NK-92 (cell line): Measurements from ENCODE around the gene CMTM5.
"Not testable (repeated sequence)": the region's sequence is repeated elsewhere in the genome, so short reads cannot be mapped to it uniquely, and the experiment has no call there.

Experiments used
- DNase-seq: peaks from one replicate; lab custom pipeline; 2025; ENCODE audit not compliant: unreplicated experiment; lab: John Stamatoyannopoulos, UW

The CMTM5 gene

DNA sequence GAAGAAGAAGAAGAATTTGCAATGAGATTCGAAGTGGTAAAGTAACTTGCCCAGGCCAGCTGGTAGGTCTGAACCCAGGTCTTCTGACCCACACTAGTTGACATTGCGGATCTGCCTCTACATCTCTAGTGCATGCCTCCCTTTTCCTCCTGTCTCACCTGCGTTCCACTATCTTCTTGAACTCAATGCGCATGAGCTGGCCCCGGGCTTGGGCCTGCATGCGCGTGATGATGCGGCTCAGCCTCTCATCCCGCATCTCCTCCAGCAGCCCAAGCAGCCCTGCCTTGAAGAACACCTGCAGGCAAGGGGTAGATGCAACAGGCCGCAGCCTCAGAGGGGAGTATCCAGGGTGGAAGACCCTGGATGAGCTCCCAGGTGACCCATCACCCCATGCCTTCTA, 19.3 kb downstream of the CMTM5 start:
- DNase-seq = no peak

DNA sequence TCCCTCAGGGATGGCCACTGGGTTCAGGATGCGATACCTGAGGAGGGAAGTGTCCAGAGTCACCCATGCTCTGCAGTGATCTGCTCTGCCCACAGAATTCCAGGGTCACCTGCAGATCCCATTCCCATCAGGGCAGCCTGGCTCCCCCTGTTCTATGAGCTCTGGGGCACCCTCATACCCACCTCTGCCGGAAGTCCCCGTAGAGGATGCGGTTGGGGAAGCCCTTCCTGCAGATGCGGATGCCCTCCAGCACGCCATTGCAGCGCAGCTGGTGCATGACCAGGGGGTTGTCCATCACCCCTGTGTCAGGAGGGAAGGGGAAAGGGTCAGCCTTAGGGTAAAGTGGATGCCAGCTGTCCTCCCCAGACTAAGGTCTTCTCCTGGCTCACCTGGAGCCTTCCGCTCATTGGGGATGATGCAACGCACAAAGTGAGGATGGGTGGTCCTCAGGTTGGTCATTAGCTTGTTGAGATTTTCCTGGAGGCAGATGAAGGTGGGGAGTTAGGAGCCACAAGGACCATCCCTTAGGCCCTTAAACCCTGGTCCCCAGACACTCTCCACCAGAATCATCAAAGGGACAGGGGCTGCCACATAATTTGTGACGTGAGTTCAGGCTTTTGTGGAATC, 20.0 kb downstream of the CMTM5 start:
- no peak for DNase-seq

DNA sequence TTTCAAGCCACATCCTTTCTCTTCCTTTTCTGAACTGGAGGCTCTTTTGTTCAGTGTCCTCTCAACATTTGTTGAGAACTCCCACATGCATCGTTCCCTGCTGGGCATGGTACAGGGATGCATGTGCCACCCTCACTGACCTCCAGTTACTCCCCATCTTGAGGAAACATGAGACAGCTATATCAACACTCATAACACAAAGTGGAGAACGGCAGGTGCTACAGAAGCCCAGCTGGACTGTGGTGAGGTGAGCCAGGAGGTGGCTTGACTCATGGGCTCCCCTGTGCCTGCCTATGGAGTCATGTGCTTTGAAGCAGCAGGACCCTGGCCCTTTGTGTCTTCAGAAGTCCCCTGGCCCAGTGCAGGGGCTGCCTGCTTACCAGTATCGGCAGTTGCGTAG, 21.5 kb downstream of the CMTM5 start:
- no peak for DNase-seq

DNA sequence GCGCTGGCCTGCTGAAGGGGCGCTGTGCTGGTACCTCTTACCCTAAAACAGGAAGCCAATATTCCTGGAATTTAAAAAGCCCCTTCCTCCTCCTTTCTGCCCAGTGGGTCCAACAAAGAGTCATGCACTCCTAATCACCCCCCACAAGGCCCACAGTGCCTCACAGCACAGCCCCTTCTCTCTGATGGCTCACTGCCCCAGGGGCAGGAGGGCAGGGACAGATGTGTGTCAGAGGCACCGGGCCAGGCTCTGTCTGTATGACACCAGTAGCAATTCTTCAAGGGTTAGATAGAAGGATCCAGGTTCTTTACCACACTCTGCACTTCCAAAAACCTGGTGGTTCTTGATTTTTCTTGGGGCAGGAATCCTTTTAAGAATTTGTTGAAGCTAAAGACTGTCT, 22.3 kb downstream of the CMTM5 start:
- no peak for DNase-seq

DNA sequence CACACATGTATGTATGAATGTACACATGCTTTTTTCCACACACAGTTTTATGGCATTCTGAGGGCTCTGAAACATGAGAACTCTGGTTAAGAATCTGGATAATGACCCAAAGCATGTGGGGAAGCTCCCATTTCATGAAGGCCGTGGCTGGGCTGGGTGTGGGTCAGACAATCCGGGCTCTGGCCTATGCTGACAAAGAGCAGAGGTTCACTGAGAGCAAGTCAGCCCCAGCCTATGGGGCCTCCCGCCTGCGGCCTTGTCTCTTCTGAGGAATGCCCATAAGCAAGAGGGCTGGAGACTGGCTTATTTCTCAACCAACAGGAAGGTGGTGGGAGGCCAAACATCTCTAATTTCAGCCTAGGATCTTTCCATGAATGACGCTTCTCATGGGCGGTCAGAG, 22.7 kb downstream of the CMTM5 start:
- DNase-seq = no peak

DNA sequence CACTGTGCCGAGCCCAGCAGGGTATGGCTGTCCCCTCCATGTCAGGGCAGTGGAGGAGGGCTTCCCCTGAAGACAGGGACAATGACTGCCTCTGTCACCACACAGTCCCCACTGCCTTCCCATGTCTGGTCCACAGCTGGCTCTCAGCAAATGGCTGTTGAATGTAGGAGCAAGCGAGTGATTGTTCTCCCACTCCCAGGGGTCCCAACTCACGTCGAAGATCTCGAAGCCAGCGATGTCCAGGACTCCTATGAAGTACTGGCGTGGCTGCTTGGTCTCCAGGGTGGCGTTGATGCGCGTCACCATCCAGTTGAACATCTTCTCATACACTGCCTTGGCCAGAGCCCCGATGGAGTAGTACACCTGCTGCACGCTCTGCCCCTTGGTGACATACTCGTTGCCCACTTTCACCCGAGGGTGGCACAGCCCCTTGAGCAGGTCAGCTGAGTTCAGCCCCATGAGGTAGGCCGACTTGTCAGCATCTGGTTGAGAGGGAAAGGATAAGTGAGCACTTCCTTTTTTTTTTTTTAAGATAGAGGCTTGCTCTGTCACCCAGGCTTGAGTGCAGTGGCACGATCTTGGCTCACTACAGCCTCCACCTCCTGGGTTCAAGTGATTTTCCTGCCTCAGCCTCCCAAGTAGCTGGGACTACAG, 23.8 kb downstream of the CMTM5 start:
- not testable (repeated sequence) for DNase-seq

DNA sequence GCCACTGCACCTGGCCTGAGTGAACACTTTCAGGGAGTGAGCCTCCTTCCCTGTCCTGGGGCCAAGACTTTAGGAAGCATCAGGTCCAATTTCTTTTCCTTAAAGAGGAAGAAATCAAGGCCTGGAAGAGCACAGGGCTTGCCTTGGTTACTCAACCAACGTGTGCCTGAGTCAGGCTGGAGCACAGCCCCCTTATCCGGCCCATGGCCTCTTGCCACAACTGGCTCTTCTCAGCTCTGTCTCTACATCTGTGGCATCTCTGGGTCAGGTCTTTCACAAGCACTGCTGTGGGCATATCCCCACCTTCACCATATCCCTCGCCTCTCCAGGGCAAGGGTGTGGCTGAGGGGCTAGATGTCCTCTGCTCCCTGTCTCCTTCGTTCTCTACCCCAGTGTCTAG, 24.4 kb downstream of the CMTM5 start:
- DNase-seq = no peak

DNA sequence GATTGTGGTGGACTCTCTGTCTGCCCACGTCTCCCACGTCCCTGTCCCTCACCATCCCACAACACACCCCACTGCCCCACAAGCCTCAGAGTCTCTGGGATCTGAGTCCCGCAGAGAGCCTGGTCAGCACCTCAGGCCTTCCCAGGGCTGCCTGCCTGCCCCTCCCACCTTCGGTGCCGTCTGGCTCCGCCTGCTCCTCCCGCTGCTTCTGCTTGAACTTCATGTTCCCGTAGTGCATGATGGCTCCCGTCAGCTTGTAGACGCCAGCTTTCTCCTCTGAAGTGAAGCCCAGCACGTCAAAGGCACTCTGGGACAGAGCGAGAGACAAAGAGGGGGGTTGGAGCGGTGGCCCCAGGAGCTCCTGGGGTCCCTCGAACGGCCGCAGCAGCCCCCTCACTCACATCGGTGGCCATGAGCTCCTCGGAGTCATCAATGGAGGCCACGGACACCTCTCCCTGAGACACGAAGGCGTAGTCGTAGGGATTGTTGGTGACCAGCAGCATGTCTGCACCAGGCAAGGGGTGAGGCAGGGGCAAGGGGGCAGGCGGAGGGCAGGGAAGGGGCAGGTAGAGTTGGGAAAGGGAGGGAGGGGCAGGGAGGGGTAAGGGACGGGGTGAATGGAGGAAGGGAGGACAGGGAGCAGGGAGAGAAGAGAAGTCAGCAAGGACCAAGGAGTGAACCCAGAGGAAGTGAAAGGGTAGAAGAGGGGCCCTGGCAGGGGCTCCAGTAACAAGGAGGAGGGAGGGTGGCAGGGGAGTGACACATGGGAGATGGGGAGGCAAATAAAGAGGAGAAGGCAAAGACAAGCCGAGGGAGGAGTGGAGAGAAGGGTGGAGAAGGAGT, 25.7 kb downstream of the CMTM5 start:
- no peak for DNase-seq

DNA sequence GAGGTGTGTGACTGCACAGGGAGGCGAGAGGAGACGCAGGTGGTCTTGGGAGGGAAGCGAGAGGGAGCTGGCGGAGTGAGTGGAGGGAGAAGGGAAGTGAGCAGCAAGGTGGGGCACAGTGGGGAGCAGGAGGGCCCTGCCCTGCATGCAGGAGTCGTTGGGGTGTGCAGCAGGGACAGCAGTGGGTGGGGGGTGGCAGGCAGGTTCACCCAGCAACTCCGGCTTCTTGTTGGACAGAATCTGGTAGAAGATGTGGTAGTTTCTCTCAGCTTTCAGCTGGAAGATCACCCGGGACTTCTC, 26.2 kb downstream of the CMTM5 start:
- no peak for DNase-seq

DNA sequence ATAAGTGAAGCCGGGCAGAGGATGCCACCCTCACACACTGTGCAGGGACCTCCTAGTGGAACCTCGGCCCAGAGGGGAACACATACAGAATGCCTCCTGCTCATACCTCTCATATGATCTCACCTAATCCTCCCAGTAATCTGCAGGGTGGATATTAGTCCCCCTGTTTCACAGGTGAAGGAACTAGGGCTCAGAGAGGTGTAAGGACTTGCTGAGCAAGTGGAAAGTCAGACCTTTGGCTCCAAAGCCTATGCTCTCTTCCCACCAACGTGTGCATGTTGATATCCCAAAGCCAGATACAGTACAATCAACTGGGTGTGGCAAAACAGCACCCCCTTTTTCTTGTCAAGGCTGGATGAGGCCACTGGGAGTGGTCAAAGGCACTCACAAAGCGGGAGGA, 27.1 kb downstream of the CMTM5 start:
- DNase-seq = no peak

DNA sequence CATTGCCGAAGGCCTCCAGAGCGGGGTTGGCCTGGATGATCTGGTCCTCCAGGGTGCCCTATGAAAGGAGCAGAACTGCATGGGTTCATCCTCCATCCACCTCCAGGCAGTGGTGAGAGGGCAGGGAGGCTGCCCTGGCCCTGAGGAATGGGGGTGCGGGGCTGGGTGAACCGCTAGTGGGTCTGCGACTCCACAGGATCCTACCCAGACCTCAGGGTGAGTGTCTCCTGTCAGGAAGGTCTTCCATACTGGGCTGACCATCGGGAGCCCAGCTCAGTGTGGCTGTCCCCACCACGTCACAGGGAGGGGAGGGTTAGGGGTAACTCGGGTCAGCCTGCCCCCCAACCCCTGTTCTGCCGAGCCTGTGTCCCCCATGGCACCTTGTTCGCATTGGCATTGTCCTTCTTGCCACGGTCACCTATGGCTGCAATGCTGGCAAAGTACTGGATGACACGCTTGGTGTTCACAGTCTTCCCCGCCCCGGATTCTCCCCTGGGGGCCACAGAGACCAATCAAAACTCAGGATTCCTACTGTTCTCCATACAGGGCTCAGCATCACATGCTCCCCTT, 27.6 kb downstream of the CMTM5 start:
- no peak for DNase-seq

DNA sequence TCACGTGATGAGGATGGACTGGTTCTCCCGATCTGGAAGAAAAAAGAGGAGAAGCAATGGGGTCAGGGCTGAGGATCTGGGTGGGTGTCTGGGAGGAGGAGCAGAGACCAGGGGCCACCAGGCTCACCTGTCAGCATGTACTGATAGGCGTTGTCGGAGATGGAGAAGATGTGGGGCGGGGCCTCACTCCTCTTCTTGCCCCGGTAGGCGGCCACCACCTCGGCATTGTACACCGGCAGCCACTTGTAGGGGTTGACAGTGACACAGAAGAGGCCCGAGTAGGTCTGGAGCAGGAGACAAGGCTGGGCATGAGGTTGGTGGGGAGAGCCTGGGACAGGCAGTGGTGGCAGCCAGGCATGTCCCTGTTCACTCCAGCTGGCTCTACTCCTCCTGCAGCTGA, 28.2 kb downstream of the CMTM5 start:
- DNase-seq = no peak

DNA sequence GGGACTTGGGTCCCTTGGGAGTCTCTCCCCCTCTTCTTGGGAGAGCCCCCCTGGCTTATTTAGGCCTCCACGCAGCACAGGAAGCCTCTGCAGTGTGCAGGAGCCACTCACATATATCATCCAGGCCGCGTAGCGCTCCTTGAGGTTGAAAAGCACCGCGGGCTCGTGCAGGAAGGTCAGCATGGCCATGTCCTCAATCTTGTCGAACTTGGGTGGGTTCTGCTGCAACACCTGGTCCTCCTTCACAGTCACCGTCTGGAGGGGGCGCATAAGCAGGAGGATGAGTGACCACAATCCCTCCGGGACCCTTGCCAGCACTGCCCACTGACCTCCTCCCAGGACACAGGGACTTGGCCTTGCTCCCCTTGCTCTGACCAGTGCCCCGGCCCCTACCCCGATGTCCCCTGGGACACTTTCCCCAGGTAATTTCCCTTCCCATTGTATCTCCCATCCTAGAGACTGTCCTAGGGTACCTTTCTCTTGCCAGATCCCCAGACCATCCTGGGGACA, 28.7 kb downstream of the CMTM5 start:
- DNase-seq = no peak

DNA sequence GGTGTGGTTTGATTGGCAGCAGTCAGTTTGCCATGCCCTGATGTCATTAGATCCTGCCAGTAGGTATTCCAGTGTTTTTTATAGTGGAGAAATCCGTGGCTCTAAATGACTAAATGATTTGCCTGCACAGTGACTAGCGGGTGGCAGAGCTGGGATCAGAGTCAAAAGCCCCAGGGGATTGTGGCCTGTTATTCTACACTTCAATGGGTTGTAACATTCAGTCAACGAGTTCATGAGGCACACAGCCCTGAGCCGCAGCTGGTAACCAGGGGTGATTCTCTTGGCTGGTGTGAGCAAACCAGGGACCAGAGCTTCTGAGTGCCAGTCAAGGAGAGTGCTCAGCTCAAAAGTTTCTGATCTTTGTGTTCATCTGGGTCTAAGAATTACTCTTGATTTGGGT, 29.4 kb downstream of the CMTM5 start:
- DNase-seq = no peak

DNA sequence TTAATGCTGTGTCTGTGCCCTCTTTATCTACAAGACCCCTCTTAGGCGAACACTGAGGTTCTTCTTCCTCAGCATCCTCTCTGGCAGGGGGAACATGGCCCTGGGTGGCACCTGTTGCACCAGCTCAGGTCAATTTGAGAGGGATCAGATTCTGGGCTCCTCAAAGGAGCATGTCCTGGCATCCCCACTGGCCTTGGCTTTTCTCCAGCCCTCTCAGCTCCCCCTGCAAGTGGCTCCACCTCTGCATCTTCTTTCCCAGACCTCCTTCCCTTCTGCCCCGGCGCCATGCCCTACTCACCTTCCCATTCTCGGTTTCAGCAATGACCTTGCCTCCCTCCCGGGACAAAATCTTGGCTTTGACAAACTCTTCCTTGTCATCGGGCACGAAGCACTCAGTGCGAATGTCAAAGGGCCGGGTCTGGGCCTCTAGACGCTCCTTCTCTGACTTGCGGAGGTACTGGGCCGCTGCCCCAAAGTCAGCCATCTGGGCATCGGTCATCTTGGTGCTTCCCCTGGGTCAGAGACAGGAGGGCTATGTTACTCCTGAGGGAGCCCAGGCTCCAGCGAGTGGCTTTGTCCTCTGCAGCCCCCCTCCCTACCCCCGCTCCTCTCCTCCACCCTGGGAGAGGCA, 30.0 kb downstream of the CMTM5 start:
- DNase-seq = no peak

DNA sequence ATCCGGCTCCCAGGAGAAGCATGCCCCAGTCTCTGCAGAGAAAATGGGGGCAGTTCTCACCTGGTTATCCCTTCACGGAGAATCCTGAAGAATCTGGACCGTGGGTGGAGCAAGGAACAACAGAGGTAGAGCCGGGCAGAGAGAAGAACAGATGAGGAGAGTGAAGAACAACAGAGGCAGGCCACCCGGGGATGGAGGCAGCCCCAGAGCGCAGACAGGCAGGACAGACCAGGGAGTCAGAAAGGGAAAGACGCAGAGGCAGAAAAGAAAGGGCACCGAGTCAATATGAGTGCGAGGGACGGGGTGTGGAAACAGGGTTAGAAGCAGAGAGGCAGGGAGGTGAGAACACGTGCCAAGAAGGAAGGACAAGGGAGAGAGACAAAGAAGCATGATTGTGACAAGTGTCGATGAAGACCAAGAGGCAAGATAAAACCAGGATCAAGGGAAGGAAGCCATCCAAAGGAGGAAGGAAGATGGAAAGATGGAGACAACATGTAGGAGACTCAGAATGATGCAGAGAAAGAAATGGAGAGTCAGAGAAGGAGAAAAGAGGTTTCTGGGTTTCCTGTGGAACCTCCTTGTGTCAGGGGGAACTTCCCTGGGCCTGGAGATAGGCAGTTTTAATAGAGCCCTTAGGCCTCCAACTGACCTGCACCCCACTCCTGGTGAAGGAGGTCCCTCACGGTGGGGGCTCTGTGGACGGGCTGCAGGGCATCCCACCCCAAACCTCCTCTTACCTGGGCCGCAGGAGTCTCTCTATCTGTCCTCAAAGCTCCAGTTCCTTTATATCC, 30.9 kb downstream of the CMTM5 start, which contains the start of gene MYH6:
TSS of gene MYH6 (minus strand) at position 758 of the 791 bp plus-strand sequence. CDS start 1,050 bp downstream, outside the sequence.
- DNase-seq = no peak

DNA sequence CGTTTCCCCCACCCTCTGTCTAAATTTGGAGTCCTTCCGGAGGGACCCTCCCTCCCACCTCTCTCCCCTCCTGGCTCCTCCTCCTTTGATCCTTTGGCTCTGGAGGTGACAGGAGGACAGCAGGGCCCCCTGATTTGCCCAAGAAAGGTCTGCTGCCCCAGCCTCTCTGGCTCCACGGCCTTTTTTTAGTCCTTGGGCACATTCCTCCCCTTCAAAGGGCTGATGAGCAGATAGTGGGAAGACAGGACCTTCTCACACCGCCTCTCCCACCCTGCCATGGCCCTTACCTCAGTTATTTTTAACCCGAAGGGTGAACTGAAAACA, 31.4 kb downstream of the CMTM5 start:
- DNase-seq = no peak

DNA sequence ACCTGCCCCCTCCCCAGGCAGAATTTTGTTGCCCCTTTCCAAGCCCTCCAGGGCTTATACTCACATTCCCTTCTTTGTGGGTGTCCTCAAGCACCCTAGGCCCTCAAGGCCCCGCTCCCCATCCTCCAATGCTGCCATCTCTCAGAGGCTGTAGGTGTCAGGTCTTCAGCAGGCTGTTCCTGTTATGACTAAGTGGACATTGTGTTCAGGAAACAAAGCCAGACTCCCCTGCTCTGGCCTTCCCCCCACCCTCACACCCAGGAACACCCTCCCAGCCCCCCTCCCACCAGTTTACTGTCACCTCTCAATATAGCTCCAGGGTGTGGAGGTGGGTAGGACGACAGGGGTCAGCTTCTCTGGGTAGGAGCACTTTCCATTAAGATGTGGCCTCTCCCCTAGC, 32.6 kb downstream of the CMTM5 start:
- DNase-seq = no peak

DNA sequence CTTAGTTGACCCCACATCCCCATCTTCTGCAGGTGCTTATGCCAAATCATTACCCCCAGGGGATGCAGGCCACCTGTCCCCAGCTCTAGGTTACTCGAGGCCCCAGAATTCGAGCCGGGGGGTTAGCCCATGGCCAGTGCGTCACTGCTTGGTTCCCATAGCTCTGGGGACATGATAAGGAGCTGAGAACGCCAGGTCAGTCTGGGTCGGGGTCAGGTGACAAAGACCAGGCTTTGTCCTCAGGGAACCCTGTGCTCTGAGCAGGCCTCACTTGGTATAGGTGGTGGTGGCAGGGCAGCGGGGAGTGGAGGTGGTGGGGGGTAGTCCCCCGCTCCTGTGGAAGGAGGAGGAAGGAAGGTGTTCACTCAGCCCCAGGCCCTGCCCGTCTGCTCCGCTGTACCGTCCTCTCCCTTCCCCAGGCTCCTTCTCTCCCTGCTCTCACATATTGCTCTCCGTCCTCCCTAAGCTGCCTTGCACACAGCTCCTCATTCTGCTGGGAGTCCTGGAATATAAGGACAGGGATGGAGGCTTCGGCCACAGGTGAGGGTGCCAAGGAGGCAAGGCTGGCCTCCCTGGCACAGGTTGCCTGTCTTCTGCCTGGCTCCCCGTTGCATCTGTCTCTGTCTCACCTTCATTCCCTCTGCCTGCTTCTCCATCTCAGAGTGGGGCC, 33.3 kb downstream of the CMTM5 start:
- DNase-seq = no peak
